Middle frontal gyrus (tissue), 1 donor: ENCODE measurements around the gene PUS7.
"Not testable (repeated sequence)": the region's sequence is repeated elsewhere in the genome, so short reads cannot be mapped to it uniquely, and the experiment has no call there.

Experiments used
- DNase-seq: peaks from one replicate; pipeline ENCODE4 v3.0.0-alpha.2; 2015; ENCODE audit warnings: low spot score; ENCODE audit errors: extremely low spot score

Gene PUS7

DNA sequence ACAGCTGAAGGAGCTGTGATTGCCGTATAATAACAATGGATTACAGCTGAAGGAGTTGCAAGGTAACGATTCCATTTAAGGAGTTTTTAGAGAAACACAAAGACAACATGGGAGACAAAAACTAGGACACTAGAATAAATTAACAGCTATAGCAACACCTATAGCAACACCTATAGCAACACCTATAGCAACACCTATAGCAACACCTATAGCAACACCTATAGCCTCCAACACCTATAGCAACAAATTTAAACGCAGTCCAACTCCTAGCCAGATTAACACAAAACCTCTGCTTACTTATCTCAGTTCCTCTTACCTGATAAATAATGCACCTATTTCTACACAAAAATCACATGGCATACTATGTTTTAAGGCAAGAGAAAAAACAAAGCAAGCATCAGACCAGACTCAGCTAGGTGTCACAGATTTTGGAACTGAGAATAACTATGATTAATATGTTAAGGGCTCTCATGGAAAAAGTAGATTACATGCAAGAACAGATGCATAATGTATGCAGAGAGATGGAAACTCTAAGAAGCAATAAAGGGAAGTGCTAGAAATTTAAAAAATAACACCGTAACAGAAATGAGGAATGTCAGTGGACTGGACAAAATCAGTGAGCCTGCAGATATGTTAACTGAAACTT lies 77.6 kb downstream of the PUS7 start:
- DNase-seq, result no peak

DNA sequence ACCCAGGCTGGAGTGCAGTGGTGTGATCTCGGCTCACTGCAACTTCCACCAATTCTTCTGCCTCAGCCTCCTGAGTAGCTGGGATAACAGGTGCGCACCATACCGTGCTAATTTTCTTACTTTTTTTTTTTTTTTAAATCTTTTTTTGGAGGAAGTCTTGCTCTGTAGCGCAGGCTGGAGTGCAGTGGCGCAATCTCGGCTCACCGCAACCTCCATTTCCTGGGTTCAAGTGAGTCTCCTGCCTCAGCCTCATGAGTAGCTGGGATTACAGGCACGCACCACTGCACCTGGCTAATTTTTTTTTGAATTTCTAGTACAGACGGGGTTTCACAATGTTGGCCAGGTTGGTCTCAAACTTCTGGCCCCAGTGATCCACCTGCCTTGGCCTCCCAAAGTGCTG lies 79.9 kb downstream of the PUS7 start:
- DNase-seq, result not testable (repeated sequence)

DNA sequence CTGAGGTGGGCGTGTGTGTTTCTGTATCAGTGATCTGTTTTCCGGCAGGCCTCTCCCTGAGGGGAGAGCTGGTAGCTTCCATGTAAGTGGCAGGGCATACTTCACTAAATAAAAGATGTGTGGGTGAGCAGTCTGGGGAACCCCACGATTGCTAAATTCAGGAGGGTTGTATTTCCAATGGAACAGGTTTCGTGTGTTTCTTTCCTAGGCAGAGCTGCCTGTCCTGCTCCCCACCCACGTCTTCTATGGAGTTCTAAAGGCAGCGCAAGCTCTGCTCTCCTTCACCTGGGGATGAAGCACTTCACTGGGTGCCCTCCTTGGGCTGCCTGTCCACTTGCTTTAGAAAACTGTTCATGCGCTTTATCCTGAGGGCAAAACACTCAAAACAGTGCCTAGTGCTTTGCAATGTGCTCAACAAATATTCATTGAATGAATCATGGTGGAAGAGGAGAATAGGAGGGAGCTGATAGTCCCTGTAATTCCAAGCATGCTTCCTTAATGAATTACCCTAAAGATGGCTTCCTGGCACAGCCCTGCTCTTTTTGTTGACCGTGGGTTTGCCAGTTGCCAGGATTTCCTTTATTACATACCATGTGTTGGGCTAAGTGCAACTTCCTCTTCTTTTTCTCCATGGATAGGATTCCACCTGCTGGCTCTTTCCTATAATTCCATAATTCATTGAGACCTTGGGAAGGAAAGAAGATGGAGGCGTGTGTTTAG lies 82.7 kb downstream of the PUS7 start:
- no peak for DNase-seq

DNA sequence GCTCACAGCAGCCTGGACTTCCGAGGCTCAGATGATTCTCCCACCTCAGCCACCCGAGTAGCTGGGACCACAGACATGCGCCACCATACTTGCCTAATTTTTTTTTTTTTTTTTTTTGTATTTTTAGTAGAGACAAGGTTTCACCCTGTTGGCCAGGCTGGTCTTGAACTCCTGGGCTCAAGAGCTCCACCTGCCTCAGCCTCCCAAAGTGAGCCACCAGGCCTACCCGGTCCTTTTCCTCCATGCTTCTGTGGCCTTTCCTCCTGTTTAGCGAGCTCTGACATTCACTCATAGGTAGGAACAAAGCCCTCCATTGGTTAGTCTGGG lies 83.3 kb downstream of the PUS7 start:
- no peak for DNase-seq

DNA sequence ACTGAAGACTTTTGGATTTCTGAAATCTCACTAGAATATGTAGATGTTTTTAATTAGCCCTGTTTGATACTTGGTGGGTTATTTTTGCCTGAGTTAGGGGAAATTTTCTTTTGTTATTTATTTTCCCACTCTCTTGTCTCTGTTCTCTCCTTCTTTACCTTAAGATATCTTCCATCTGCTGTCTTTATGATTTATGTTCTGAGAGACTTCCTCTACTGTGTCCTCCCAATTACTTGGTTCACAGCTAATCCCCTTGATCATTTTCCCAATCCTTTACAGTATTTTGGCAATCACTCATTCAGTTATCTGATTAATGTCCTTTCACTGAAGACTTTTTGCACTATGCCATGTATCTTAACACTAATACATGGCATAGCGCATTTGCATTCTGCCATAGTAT lies 83.8 kb downstream of the PUS7 start:
- DNase-seq, result no peak

DNA sequence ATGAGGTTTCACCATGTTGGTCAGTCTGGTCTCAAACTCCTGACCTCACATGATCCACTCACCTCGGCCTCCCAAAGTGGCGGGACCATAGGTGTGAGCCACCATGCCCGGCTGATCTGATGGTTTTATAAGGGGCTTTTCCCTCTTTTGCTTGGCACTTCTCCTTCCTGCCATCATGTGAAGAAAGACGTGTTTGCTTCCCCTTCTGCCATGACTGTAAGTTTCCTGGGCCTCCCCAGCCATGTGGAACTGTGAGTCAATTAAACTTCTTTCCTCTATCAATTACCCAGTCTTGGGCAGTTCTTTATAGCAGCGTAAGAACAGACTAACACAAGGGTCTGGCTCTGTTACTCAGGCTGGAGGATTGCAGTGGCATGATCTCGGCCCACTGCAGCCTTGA lies 84.7 kb downstream of the PUS7 start:
- DNase-seq, result not testable (repeated sequence)

DNA sequence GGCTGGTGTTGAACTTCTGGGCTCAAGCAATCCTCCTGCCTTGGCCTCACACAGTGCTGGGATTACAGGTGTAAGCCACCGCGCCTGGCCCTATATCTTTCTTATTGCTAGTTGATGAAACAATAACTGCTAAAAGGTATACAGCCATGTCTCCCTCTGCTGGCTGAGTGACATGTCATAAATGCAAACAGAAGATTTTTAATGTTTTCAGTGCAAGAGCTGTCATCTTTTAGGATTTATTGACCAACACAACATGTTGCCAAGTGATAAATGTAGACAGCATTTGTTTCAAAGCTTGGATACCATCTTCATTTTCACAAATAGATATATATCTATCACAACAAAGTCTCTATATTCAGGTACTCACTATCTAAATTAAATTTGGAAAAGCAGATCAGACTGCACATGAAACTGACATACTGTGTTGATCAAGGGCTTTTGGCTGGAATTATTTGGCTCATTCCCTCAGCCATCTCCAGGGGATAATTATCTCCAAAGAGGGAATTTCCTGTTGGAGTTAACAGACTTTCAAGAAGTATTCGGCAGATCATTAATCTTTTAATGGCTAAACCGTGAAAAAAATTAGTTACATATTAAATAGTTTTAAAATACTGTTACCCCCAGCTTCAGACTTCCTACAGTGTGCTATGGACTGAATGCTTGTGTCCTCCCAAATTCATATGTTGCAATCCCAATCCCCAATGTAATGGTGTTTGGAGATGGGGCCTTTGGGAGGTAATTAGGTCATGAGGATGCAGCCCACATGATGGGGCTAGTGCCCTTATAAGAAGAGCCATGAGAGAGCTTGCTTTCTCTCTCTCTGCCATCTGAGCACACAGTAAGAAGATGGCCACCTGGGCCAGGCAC lies 92.1 kb downstream of the PUS7 start:
- no peak for DNase-seq

DNA sequence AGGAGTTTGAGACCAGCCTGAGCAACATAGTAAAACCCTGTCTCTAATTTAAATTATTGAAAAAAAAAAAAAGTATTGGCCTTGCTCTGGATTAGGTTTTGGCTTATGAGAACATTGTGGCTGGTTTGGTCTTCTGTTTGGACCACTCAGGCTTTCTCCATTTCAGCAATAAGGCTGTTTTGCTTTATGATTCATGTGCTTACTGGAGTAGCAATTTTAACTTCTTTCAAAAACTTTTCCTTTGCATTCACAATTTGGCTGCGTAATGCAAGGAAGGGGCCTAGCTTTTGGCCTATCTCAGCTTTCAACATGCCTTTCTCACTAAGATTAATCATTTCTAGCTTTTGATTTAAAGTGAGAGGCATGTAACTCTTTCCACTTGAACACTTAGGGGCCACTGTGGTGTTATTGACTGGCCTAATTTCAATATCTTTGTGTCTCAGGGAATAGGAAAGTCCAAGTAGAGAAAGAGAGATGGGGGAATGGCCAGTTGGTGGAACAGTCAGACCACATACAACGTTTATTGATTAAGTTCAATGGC lies 95.4 kb downstream of the PUS7 start:
- DNase-seq, result no peak

DNA sequence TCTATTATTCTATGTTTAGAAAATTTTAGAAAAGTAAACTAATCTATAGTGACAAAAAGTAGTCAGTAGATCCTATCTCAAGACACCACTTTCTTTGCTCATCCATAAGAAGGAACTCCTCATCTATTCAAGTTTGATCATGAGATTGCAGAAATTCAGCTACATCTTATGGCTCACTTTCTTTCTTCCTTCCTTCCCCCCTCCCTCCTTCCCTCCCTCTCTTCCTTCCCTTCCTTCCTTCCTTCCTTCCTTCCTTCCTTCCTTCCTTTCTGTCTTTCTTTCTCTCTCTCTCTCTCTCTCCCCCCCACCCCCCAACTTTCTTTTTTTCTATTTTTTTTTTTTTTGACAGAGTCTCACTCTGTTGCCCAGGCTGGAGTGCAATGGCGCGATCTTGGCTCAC lies 98.1 kb downstream of the PUS7 start:
- no peak for DNase-seq

DNA sequence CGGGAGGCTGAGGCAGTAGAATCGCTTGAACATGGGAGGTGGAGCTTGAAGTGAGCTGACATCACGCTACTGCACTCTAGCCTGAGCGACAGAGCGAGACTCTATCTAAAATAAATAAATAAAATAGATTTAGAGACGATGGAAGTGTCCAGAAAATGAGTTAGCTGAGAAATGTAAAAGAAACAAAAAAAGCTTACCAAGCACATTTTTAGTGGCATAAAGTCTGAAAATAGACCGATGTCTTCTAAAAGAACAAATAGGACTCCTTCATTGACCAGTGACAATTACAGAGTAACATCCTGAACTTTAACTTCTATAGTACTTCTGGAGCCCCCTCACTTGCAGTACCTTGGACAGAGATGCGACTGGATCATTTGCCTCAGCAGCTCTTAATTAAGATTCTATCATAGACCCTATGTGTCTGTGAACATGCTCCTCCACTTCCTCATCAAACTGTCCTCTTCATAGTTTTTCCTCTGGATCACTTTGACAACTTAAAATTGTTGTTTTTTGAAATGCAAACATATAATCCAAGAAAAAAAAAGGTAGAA lies 108.1 kb downstream of the PUS7 start:
- DNase-seq, result no peak

DNA sequence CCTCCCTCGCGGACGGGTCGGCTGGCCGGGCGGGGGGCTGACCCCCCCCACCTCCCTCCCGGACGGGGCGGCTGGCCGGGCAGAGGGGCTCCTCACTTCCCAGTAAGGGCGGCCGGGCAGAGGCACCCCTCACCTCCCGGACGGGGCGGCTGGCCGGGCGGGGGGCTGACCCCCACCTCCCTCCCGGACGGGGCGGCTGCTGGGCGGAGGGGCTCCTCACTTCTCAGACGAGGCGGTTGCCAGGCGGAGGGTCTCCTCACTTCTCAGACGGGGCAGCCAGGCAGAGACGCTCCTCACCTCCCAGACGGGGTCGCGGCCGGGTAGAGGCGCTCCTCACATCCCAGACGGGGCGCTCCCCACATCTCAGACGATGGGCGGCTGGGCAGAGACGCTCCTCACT lies 111.3 kb downstream of the PUS7 start:
- not testable (repeated sequence) for DNase-seq

DNA sequence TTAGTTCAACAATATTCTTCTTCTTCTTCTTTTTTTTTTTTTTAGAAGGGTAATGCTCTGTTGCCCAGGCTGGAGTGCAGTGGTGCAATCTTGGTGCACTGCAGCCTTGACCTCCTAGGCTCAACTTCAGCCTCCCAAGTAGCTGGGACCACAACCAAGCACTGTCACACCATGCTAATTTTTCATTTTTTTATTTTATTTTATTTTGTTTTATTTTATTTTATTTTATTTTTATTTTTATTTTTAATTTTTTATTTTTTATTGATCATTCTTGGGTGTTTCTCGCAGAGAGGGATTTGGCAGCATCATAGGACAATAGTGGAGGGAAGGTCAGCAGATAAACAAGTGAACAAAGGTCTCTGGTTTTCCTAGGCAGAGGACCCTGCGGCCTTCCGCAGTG lies 112.3 kb downstream of the PUS7 start:
- DNase-seq, result not testable (repeated sequence)

DNA sequence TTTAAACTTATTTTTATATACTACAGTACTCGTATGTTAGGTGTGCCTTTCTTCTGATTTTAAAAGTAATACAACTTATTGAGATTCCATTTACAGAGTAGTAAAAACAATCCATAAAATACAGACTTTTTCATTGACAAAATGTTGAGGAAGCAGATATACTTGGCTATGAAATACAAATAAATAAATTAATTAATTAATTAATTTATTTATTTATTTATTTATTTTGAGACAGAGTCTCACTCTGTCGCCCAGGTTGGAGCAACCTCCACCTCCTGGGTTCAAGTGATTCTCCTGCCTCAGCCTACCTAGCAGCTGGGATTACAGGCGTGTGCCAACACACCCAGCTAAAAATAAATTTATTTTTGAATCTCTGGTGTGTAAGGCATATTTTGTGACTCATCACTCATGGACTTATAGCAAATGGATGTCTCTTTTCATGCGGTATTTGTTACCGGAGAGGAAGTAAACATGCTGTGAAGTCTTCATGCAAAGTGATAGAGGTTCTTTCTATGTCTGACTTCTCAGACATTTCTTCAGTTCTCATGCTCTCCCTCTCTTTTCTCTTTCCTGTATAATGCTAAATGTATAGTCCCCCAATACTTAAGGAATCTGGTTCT lies 113.2 kb downstream of the PUS7 start:
- no peak for DNase-seq
